Measurements from ENCODE around the gene HSP90AA1. TPM values are rescaled to one million over a fixed set of nuclear protein-coding genes. Genes with fewer than 3 reads are reported as not detected.
"Not testable (repeated sequence)": the region's sequence is repeated elsewhere in the genome, so short reads cannot be mapped to it uniquely, and the experiment has no call there.

HSP90AA1 gene
- total RNA-seq, 4 donors from 2014 or later: 240 to 651 (median 430) TPM

DNA sequence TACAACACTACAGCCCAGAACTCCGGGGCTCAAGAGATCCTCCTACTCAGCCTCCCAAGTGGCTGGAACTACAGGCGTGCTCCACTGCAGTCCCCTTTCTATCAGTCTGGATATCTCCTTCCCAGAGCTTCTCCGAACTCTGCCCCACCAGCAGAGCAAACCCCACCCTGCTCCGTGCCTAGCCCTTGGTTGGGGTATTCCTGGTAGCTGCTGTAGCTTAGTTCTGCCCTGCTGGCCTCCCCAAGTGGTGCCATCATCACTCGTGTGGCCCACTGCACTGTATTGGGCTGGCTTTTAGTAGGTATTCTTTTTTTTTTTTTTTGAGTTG, 9.5 kb downstream of the HSP90AA1 start:
- TF ChIP-seq, protein P1, sequence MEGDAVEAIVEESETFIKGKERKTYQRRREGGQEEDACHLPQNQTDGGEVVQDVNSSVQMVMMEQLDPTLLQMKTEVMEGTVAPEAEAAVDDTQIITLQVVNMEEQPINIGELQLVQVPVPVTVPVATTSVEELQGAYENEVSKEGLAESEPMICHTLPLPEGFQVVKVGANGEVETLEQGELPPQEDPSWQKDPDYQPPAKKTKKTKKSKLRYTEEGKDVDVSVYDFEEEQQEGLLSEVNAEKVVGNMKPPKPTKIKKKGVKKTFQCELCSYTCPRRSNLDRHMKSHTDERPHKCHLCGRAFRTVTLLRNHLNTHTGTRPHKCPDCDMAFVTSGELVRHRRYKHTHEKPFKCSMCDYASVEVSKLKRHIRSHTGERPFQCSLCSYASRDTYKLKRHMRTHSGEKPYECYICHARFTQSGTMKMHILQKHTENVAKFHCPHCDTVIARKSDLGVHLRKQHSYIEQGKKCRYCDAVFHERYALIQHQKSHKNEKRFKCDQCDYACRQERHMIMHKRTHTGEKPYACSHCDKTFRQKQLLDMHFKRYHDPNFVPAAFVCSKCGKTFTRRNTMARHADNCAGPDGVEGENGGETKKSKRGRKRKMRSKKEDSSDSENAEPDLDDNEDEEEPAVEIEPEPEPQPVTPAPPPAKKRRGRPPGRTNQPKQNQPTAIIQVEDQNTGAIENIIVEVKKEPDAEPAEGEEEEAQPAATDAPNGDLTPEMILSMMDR (IDR thresholded peaks at IDR 0.05): no peak
- no peak for TF ChIP-seq POLR2AphosphoS5 (IDR thresholded peaks at IDR 0.05)
- TF ChIP-seq POLR2A (IDR thresholded peaks at IDR 0.05): no peak
- TF ChIP-seq EP300 (IDR thresholded peaks at IDR 0.05): no peak
- H3K4me1 ChIP-seq: peaks cover 6% of the 10 kb centered on the region
- no peak overlapping the region for H3K27ac ChIP-seq
- no peak overlapping the region for H3K4me3 ChIP-seq
- peaks cover 46% of the 10 kb centered on the region for H3K36me3 ChIP-seq
- WGBS: 79% methylated on average over 5 of the region's 5 CpGs
- no peaks in the 10 kb centered on the region for H3K27me3 ChIP-seq
- no peak for DNase-seq (ENCODE audit: low spot score in 2 of 2)
- H3K9me3 ChIP-seq: no peaks in the 10 kb centered on the region

DNA sequence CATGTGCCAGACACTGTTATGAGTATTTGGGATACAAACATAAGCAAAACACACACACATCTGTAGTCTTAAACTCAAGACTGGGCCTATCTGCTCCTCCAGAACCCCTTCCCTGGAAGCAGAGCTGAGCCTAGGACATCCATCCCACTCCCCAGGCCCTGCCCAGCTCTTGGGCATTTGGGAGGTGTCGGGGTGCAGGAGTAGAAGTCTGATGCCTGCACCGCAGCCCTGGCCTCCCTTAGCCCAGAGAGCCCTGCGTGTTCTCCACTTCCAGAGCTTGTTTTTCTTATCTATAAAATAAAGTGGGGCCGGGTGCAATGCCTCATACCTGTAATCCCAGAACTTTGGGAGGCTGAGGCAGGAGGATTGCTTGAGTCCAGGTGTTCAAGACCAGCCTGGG, 11.7 kb downstream of the HSP90AA1 start:
- H3K36me3 ChIP-seq: peaks cover 24% of the 10 kb centered on the region
- no peak overlapping the region for H3K4me3 ChIP-seq
- 92% methylated on average over 4 of the region's 4 CpGs for WGBS
- TF ChIP-seq POLR2A (IDR thresholded peaks at IDR 0.05): no peak
- no peak for TF ChIP-seq EP300 (IDR thresholded peaks at IDR 0.05)
- TF ChIP-seq POLR2AphosphoS5 (IDR thresholded peaks at IDR 0.05): no peak
- peaks cover 4% of the 10 kb centered on the region for H3K4me1 ChIP-seq
- H3K27ac ChIP-seq: no peak overlapping the region
- H3K27me3 ChIP-seq: no peaks in the 10 kb centered on the region
- no peaks in the 10 kb centered on the region for H3K9me3 ChIP-seq
- no peak for DNase-seq (ENCODE audit: low spot score in 2 of 2)

DNA sequence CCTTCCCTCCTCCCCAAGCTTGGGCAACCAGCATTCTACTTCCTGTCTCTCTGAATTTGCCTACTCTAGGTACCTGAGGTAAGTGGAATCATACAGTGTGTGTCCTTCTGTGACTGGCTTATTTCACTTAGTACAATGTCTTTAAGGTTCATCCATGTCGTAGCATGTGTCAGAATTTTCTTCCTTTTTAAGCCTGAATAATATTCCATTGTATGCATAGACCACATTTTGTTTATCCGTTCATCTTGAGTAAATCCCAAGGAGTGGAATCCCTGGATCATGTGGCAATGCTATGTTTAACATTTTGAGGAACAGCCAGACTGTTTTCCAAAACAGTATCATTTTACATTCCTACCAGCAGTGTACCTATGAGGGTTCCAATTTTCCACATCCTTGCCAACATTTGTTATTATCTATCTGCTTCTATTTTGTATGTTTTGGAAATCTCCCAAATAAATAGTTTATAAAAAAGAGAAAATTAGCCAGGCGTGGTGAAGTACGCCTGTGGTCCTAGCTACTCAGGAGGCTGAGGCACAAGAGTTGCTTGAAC, 12.4 kb downstream of the HSP90AA1 start:
- Histone ChIP-seq H3K4me1 (peaks cover 4% of the 10 kb centered on the region), H3K36me3 (peaks cover 17% of the 10 kb centered on the region), H3K9me3 (no peaks in the 10 kb centered on the region), H3K27me3 (no peaks in the 10 kb centered on the region), H3K4me3 (no peak overlapping the region), H3K27ac (no peak overlapping the region)
- no peak for DNase-seq (ENCODE audit: low spot score in 2 of 2)
- TF ChIP-seq, protein P1 (IDR thresholded peaks at IDR 0.05): no peak
- TF ChIP-seq POLR2AphosphoS5 (IDR thresholded peaks at IDR 0.05) (no peak), POLR2A (IDR thresholded peaks at IDR 0.05) (no peak), EP300 (IDR thresholded peaks at IDR 0.05) (no peak)
- 87% methylated on average over 4 of the region's 4 CpGs for WGBS

DNA sequence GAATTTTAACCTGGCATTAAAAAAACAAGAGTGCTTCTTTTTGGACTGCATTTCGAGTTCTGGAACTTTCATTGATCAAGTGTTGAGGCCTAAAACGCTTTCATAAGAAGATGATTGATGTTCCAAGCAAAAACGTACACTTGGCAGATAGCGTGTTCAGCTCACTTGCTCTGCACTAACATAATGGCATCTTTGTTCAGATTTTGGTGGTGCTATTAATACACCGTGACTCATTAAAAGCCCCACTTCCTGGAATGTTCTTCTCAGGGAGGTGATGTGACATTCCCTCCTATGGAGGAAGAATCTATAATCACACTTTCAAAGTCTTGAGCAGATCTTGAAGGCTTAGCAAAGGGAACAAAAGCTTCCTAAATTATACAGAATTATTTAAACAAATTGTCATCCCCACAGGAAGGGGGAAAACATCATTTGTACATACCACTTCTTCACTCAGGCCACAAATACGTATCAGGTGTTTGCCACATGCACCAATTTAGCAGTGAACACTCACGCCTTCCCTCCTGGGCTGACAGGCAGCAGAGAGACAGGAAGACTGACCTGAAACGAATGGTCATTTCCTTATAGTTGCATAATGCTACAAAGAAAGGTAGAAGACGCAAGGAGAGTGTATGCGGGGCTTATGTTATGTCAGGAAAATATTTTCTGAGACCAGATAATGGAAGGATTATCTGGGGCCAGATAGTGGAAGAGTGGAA, 15.4 kb downstream of the HSP90AA1 start:
- no peaks in the 10 kb centered on the region for H3K27me3 ChIP-seq
- WGBS: 57% methylated on average over 10 of the region's 10 CpGs
- H3K36me3 ChIP-seq: no peaks in the 10 kb centered on the region
- no peak for DNase-seq (ENCODE audit: low spot score in 2 of 2)
- H3K27ac ChIP-seq: peak overlapping the region; percentile 78
- H3K9me3 ChIP-seq: no peaks in the 10 kb centered on the region
- TF ChIP-seq EP300 (IDR thresholded peaks at IDR 0.05) (no peak), POLR2A (IDR thresholded peaks at IDR 0.05) (no peak), POLR2AphosphoS5 (IDR thresholded peaks at IDR 0.05) (no peak)
- TF ChIP-seq, protein P1 (IDR thresholded peaks at IDR 0.05): no peak
- H3K4me1 ChIP-seq: peaks cover 4% of the 10 kb centered on the region
- H3K4me3 ChIP-seq: no peak overlapping the region

DNA sequence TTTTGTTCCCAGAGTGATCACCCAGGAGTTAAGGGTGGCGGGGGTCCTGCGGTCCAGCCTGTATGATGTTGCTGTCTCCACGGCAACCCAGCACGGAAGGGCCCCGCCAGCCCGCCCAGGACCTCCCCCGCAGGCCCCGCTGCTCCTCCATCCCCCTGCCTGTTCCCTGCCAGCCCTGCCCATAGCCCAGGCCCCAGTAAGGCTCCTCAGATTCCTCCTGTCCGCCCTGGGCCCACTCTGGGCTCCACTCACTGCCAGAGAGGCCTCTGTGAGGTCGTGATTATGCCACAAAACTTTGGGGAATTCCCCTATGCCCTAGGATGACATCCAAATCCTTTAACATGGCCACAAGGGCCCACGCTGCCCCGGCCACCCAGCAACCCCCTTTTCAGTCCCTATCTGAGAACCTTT, 20.8 kb downstream of the HSP90AA1 start:
- Histone ChIP-seq H3K9me3 (no peaks in the 10 kb centered on the region), H3K27ac (no peak overlapping the region), H3K4me3 (no peak overlapping the region), H3K36me3 (no peaks in the 10 kb centered on the region), H3K27me3 (no peaks in the 10 kb centered on the region), H3K4me1 (peaks cover 12% of the 10 kb centered on the region)
- 70% methylated on average over 4 of the region's 12 CpGs for WGBS
- DNase-seq (ENCODE audit: low spot score in 2 of 2): no peak
- TF ChIP-seq, protein P1 (IDR thresholded peaks at IDR 0.05): no peak
- no peak for TF ChIP-seq POLR2AphosphoS5 (IDR thresholded peaks at IDR 0.05)
- TF ChIP-seq POLR2A (IDR thresholded peaks at IDR 0.05): no peak
- TF ChIP-seq EP300 (IDR thresholded peaks at IDR 0.05): no peak

DNA sequence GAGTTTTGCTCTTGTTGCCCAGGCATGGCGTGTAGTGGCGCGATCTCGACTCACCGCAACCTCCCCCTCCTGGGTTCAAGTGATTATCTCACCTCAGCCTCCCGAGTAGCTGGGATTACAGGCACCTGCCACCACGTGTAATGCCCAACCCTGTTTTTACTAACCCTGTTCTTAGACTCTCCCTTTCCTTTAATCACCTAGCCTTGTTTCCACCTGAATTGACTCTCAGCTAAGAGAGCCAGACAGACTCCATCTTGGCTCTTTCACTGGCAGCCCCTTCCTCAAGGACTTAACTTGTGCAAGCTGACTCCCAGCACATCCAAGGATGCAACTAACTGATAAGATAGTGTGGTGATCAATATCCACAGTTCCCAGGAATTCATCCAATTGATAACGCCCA, 22.3 kb downstream of the HSP90AA1 start:
- H3K36me3 ChIP-seq; H3K27me3 ChIP-seq; H3K27ac ChIP-seq; H3K4me3 ChIP-seq; H3K9me3 ChIP-seq; DNase-seq (ENCODE audit: low spot score in 2 of 2): not testable (repeated sequence)
- peaks cover 12% of the 10 kb centered on the region for H3K4me1 ChIP-seq
- 85% methylated on average over 8 of the region's 8 CpGs for WGBS

All from suprapubic skin (tissue), 4 donors.